Measurements from ENCODE around the gene PEA15.
A peak's percentile ranks its signal among the peaks of the same experiment; 100 is the strongest.

The PEA15 gene

GRCh38 chr1:160244209-160244608 lies 39.0 kb downstream of the PEA15 start:
- ATAC-seq: no peak
- TF ChIP-seq ISL1 (CRISPR knock-in tag; IDR thresholded peaks at IDR 0.05): no peak
- no peak for TF ChIP-seq BACH2 (CRISPR knock-in tag; IDR thresholded peaks at IDR 0.05; ENCODE audit: borderline replicate concordance)
- no peak for TF ChIP-seq CSRNP3 (CRISPR knock-in tag; IDR thresholded peaks at IDR 0.05)

- no peak for ATAC-seq
Measured at GRCh38 chr1:160245434-160245833, 40.2 kb downstream of the PEA15 start.

GRCh38 chr1:160247053-160247452 lies 41.9 kb downstream of the PEA15 start:
- ATAC-seq: no peak
- TF ChIP-seq CSDC2 (CRISPR knock-in tag; IDR thresholded peaks at IDR 0.05): no peak
- no peak for TF ChIP-seq ZFP30 (CRISPR knock-in tag; IDR thresholded peaks at IDR 0.05)
- TF ChIP-seq ESRRG (CRISPR knock-in tag; IDR thresholded peaks at IDR 0.05): no peak
- no peak for TF ChIP-seq CREB5 (CRISPR knock-in tag; IDR thresholded peaks at IDR 0.05; ENCODE audit: low read depth)
- no peak for TF ChIP-seq ZNF8 (CRISPR knock-in tag; IDR thresholded peaks at IDR 0.05)
- TF ChIP-seq TCF4 (CRISPR knock-in tag; IDR thresholded peaks at IDR 0.05; ENCODE audit: borderline replicate concordance): no peak
- TF ChIP-seq ZNF565 (CRISPR knock-in tag; conservative IDR thresholded peaks at IDR 0.05; ENCODE audit: low read depth): no peak
- TF ChIP-seq TOX (CRISPR knock-in tag; IDR thresholded peaks at IDR 0.05; ENCODE audit: borderline replicate concordance): no peak

More at GRCh38 chr1:160245434-160245833, 40.2 kb downstream of the PEA15 start:
- TF ChIP-seq ZC3H10 (CRISPR knock-in tag; IDR thresholded peaks at IDR 0.05): no peak
- no peak for TF ChIP-seq CREB5 (CRISPR knock-in tag; IDR thresholded peaks at IDR 0.05; ENCODE audit: low read depth)
- TF ChIP-seq ZNF70 (CRISPR knock-in tag; IDR thresholded peaks at IDR 0.05): no peak
- TF ChIP-seq SNAI2 (CRISPR knock-in tag; IDR thresholded peaks at IDR 0.05): no peak

GRCh38 chr1:160251011-160251410 lies 45.8 kb downstream of the PEA15 start:
- TF ChIP-seq ESRRG (CRISPR knock-in tag; IDR thresholded peaks at IDR 0.05) (no peak), OSR1 (CRISPR knock-in tag; IDR thresholded peaks at IDR 0.05) (no peak), PATZ1 (CRISPR knock-in tag; IDR thresholded peaks at IDR 0.05; ENCODE audit: borderline replicate concordance) (no peak), CREB5 (CRISPR knock-in tag; IDR thresholded peaks at IDR 0.05; ENCODE audit: low read depth) (no peak), ZFP3 (CRISPR knock-in tag; IDR thresholded peaks at IDR 0.05) (no peak), CSDC2 (CRISPR knock-in tag; IDR thresholded peaks at IDR 0.05) (no peak)
- ATAC-seq: no peak

- peak; percentile 98 for ATAC-seq
- TF ChIP-seq RARB (CRISPR knock-in tag; IDR thresholded peaks at IDR 0.05): no peak
- no peak for TF ChIP-seq GLIS3 (CRISPR knock-in tag; IDR thresholded peaks at IDR 0.05)
- no peak for TF ChIP-seq TOX (CRISPR knock-in tag; IDR thresholded peaks at IDR 0.05; ENCODE audit: borderline replicate concordance)
- TF ChIP-seq ZNF565 (CRISPR knock-in tag; conservative IDR thresholded peaks at IDR 0.05; ENCODE audit: low read depth): no peak
- TF ChIP-seq CREB5 (CRISPR knock-in tag; IDR thresholded peaks at IDR 0.05; ENCODE audit: low read depth): no peak
- TF ChIP-seq CSDC2 (CRISPR knock-in tag; IDR thresholded peaks at IDR 0.05): no peak
- no peak for TF ChIP-seq ARNTL (CRISPR knock-in tag; IDR thresholded peaks at IDR 0.05; ENCODE audit: borderline replicate concordance, low read depth)
- TF ChIP-seq POU6F1 (CRISPR knock-in tag; IDR thresholded peaks at IDR 0.05; ENCODE audit: borderline replicate concordance, low read depth): no peak
- no peak for TF ChIP-seq PATZ1 (CRISPR knock-in tag; IDR thresholded peaks at IDR 0.05; ENCODE audit: borderline replicate concordance)
Measured at GRCh38 chr1:160251687-160252526, 46.7 kb downstream of the PEA15 start.
